K562 (cell line): ENCODE data around the gene OTOA. TPM values are rescaled to one million over a fixed set of nuclear protein-coding genes. Genes with fewer than 3 reads are reported as not detected.
A peak's percentile ranks its signal among the peaks of the same experiment; 100 is the strongest.

Experiments used
- ATAC-seq: fragments of 200-7000 bp; cut with Tn5 transposase; 3 replicates; pipeline ENCODE4 v1.9.1; 2020; ENCODE audit warnings: moderate library complexity
- BruUV-seq: library from RNA; stranded (reverse); fragments of 400-500 nt; replicated peaks from 2 replicates; lab custom pipeline; 2021; lab: Mats Ljungman, UMichigan
- CTCF ChIA-PET: fragments of 300-600 bp; formaldehyde crosslinking; extraction: SDS; loops from one replicate; lab custom pipeline; 2021; ENCODE audit warnings: low intra/inter-chr PET ratio; lab: Yijun Ruan, JAX
- POLR2A ChIA-PET: fragments of 300-600, 350-650 bp; sonication (Branson Sonifier 250); formaldehyde crosslinking; extraction: SDS; loops from one replicate; lab custom pipeline; 2021; ENCODE audit warnings: antibody characterized with exemption, inconsistent platforms; lab: Yijun Ruan, JAX
- DNase-seq, 4 experiments: peaks; one replicate each; pipeline versions ENCODE4 v3.0.0 to v3.0.0-alpha.2; 2011 to 2018; ENCODE audit warnings: low spot score in 3 of 4, mixed read lengths in 3 of 4; ENCODE audit errors: extremely low read depth in 1 of 4
- FAIRE-seq: peaks from 2 replicates; lab custom pipeline; 2011; peaks lifted over from hg19 to GRCh38; lab: Jason Lieb, UNC
- H2AFZ ChIP-seq: 2 replicates; pipeline ENCODE4 v1.6.0; 2011; ENCODE audit warnings: low read depth, low read length, control low read depth, inconsistent platforms
- H3K27ac ChIP-seq: fragments of 200-600 bp; 3 replicates; pipeline ENCODE4 v1.8.0; 2011; ENCODE audit warnings: low read depth, mild to moderate bottlenecking, control low read depth, inconsistent platforms, low read length, moderate library complexity, mixed read lengths; ENCODE audit errors: extremely low read depth
- H3K27me3 ChIP-seq, 2 experiments: fragments of 300-600 bp in 1 of 2; 2 replicates in 1 of 2; 3 replicates in 1 of 2; pipeline versions ENCODE4 v1.6.0 to v1.8.0; 2011; ENCODE audit warnings: inconsistent platforms in 2 of 2, low read length in 2 of 2, mild to moderate bottlenecking in 1 of 2, mixed read lengths in 1 of 2, moderate library complexity in 1 of 2; ENCODE audit not compliant: control insufficient read depth in 2 of 2, insufficient read depth in 2 of 2
- H3K36me3 ChIP-seq: fragments of 300-600 bp; 3 replicates; pipeline ENCODE4 v1.8.0; 2011; ENCODE audit warnings: mild to moderate bottlenecking, low read length, inconsistent platforms; ENCODE audit not compliant: control insufficient read depth, insufficient read depth
- H3K4me1 ChIP-seq, 2 experiments: fragments of 200-600 bp in 1 of 2; replicated peaks in 1 of 2; 2 replicates in 1 of 2; 3 replicates in 1 of 2; pipeline versions ENCODE4 v1.5.1 to v1.8.0; 2011; ENCODE audit warnings: inconsistent platforms in 2 of 2, low read length in 2 of 2, mild to moderate bottlenecking in 1 of 2, mixed read lengths in 1 of 2, moderate library complexity in 1 of 2; ENCODE audit not compliant: control insufficient read depth in 2 of 2, insufficient read depth in 2 of 2
- H3K4me2 ChIP-seq: 2 replicates; pipeline ENCODE4 v1.6.1; 2011; ENCODE audit warnings: low read length, control low read depth, inconsistent platforms, mixed read lengths; ENCODE audit not compliant: insufficient read depth
- H3K4me3 ChIP-seq: fragments of 200-600 bp; sonication (generic), shearing (Covaris generic); 2 replicates; pipeline ENCODE4 v1.5.1; 2016; ENCODE audit warnings: control low read depth, inconsistent platforms
- H3K79me2 ChIP-seq: fragments of 200-600 bp; 3 replicates; pipeline ENCODE4 v1.8.0; 2011; ENCODE audit warnings: low read length, inconsistent platforms; ENCODE audit not compliant: control insufficient read depth, insufficient read depth
- H3K9ac ChIP-seq, 2 experiments: 2 replicates each; pipeline versions ENCODE4 v1.6.0 to v1.6.1; 2011; ENCODE audit warnings: low read depth in 2 of 2, low read length in 2 of 2, control low read depth in 1 of 2, inconsistent platforms in 1 of 2, mild to moderate bottlenecking in 1 of 2, mixed read lengths in 1 of 2; ENCODE audit not compliant: insufficient read depth in 1 of 2
- H3K9me1 ChIP-seq: one replicate; pipeline ENCODE4 v1.6.0; 2011; ENCODE audit warnings: inconsistent platforms, mild to moderate bottlenecking, low read length, moderate library complexity; ENCODE audit not compliant: control insufficient read depth, insufficient read depth
- H3K9me3 ChIP-seq: replicated peaks from 2 replicates; pipeline ENCODE4 v1.5.1; 2011; ENCODE audit warnings: low read depth, low read length, inconsistent platforms; ENCODE audit not compliant: control insufficient read depth, insufficient read depth
- H4K20me1 ChIP-seq: replicated peaks from 2 replicates; pipeline ENCODE4 v1.6.1; 2011; ENCODE audit warnings: low read length, inconsistent platforms, mixed read lengths; ENCODE audit not compliant: control insufficient read depth, insufficient read depth
- CBX2 ChIP-seq: fragments of 200-600 bp; sonication (generic); IDR thresholded peaks from one replicate; pipeline ENCODE4 v1.6.1; 2012; ENCODE audit warnings: mild to moderate bottlenecking, low read length, inconsistent platforms; ENCODE audit not compliant: insufficient read depth, poor library complexity, severe bottlenecking
- EHMT2 ChIP-seq: fragments of 450-650 bp; IDR thresholded peaks from 2 replicates; pipeline ENCODE4 v1.6.1; 2018; ENCODE audit warnings: antibody characterized with exemption
- EP400 ChIP-seq: fragments of 450-650 bp; IDR thresholded peaks from 2 replicates; pipeline ENCODE4 v1.6.1; 2017; ENCODE audit warnings: antibody characterized with exemption, mild to moderate bottlenecking, moderate library complexity
- HNRNPUL1 ChIP-seq: fragments of 200-400 bp; formaldehyde crosslinking; IDR thresholded peaks from 2 replicates; pipeline ENCODE4 v1.6.1; 2017; ENCODE audit warnings: low read length
- SPI1 ChIP-seq: IDR thresholded peaks from 2 replicates; pipeline ENCODE4 v1.6.1; 2011; ENCODE audit warnings: low read depth, low read length, control low read depth, borderline replicate concordance
- TAF1 ChIP-seq: IDR thresholded peaks from 2 replicates; pipeline ENCODE4 v1.6.1; 2011; ENCODE audit warnings: mild to moderate bottlenecking, low read length, moderate library complexity; ENCODE audit not compliant: insufficient read depth, control insufficient read depth, severe bottlenecking; ENCODE audit errors: extremely low read depth
- ZFX ChIP-seq: sonication (generic); formaldehyde crosslinking; IDR thresholded peaks from 2 replicates; pipeline ENCODE4 v1.8.0; 2022; ENCODE audit warnings: mild to moderate bottlenecking, missing genetic modification reagents, moderate library complexity
- ZNF444 ChIP-seq: fragments of 250-450 bp; sonication (Bioruptor Pico); IDR thresholded peaks from 2 replicates; pipeline ENCODE4 v1.4.0; 2020; ENCODE audit warnings: mild to moderate bottlenecking, moderate library complexity
- ZNF644 ChIP-seq: fragments of 200-800 bp; sonication (Bioruptor generic); IDR thresholded peaks from 2 replicates; pipeline ENCODE4 v1.6.1; 2016; ENCODE audit warnings: low read depth, missing genetic modification characterization, missing compliant biosample characterization
- WGBS: fragments of 100-300 bp; shearing (Covaris generic); methylation state at CpG from one replicate; pipeline ENCODE4 v1.1.6; 2016; ENCODE audit warnings: low coverage, mixed read lengths; ENCODE audit not compliant: insufficient coverage; ENCODE audit errors: missing lambda C conversion rate; 5-methylcytosine and 5-hydroxymethylcytosine counted together
- in situ Hi-C: fragments of 300-500 bp; cut with MboI; formaldehyde crosslinking; loops from 4 replicates; pipeline ENCODE4 v1.15.0; 2018; ENCODE audit warnings: inconsistent platforms, mixed read lengths
- intact Hi-C: fragments of 100-400 bp; cut with micrococcal nuclease; formaldehyde crosslinking; loops from 2 replicates; pipeline ENCODE4 v1.14.2; 2022
- polyA plus RNA-seq, 8 experiments: library from polyadenylated mRNA; depleted of rRNA in 4 of 8; stranded (reverse) in 5 of 8; unstranded in 3 of 8; fragments of >200 nt; fragmentation: Nextera tagmentation in 2 of 8; fragmentation: Illumina TruSeq in 1 of 8; extraction: Ambion mirVana in 2 of 8; extraction: Trizol in 1 of 8; gene quantifications; 2 replicates each; pipeline versions ENCODE4 v1.2.1 to v1.2.3, GENCODE V29; 2011 to 2014; ENCODE audit warnings: inconsistent platforms in 1 of 8, missing spikeins in 1 of 8
- total RNA-seq, 7 experiments: library from RNA; depleted of rRNA in 6 of 7; stranded (reverse); fragments of >200 nt in 6 of 7; fragmentation: Illumina TruSeq in 2 of 7; extraction: Trizol in 2 of 7; gene quantifications; 2 replicates each; pipeline versions ENCODE4 v1.2.1 to v1.2.3, GENCODE V29; 2011 to 2021; ENCODE audit warnings: low replicate concordance in 1 of 7
- TF ChIP-seq, protein P1 (sequence below), 2 experiments: fragments of 450-650 bp; formaldehyde crosslinking in 1 of 2; IDR thresholded peaks; 2 replicates each; pipeline versions ENCODE4 v1.4.0 to v1.6.1; 2014 to 2020; ENCODE audit warnings: mild to moderate bottlenecking in 2 of 2, borderline replicate concordance in 1 of 2, low read depth in 1 of 2
- TF ChIP-seq, protein P2 (sequence below): sonication (generic); IDR thresholded peaks from 2 replicates; pipeline ENCODE4 v1.6.1; 2016

OTOA gene
- total and polyA plus RNA-seq, 9 of the 15 experiments (the other 6 are each of a cell fraction or from before 2014, with no cell fraction given) = 0.04 TPM; not detected in 8

- FAIRE-seq (no peak), DNase-seq (peak; percentile 26 to 46 (median 36)), ATAC-seq (peak; percentile 61; the same call in 2 of the 3 replicates)
- in situ Hi-C loops = no loop called here
- no peak overlapping the region for H3K9ac ChIP-seq
- H3K4me1 ChIP-seq = no peaks in the 10 kb centered on the region; a peak in 1 of 5 replicates
- ChIA-PET CTCF (no interaction called here), POLR2A (no interaction called here)
- no peaks in the 10 kb centered on the region for H3K9me3 ChIP-seq
- H3K36me3 ChIP-seq = no peaks in the 10 kb centered on the region
- H3K27me3 ChIP-seq = peaks cover 0 to 4% of the 10 kb centered on the region in 2 experiments; a peak in 2 of 5 replicates
- no peak overlapping the region for H2AFZ ChIP-seq
- H3K4me3 ChIP-seq = no peak overlapping the region
- no peak overlapping the region for H3K27ac ChIP-seq
- intact Hi-C loops = no loop called here
- no peak overlapping the region for H3K4me2 ChIP-seq
- H4K20me1 ChIP-seq = no peaks in the 10 kb centered on the region; the same call in 1 of the 2 replicates
- no TSS peak for BruUV-seq
- H3K79me2 ChIP-seq = no peaks in the 10 kb centered on the region
- no peaks in the 10 kb centered on the region for H3K9me1 ChIP-seq
- WGBS = 19% methylated on average over 13 of the region's 14 CpGs
- TF ChIP-seq SPI1 = 0 out of 2 replicates have a peak, but pooled peaks have one; percentile 9
- TF ChIP-seq EHMT2 = peak; percentile 95
- TF ChIP-seq TAF1 = no peak
- TF ChIP-seq ZNF444 = no peak
- no peak for TF ChIP-seq CBX2
- TF ChIP-seq, protein P1, sequence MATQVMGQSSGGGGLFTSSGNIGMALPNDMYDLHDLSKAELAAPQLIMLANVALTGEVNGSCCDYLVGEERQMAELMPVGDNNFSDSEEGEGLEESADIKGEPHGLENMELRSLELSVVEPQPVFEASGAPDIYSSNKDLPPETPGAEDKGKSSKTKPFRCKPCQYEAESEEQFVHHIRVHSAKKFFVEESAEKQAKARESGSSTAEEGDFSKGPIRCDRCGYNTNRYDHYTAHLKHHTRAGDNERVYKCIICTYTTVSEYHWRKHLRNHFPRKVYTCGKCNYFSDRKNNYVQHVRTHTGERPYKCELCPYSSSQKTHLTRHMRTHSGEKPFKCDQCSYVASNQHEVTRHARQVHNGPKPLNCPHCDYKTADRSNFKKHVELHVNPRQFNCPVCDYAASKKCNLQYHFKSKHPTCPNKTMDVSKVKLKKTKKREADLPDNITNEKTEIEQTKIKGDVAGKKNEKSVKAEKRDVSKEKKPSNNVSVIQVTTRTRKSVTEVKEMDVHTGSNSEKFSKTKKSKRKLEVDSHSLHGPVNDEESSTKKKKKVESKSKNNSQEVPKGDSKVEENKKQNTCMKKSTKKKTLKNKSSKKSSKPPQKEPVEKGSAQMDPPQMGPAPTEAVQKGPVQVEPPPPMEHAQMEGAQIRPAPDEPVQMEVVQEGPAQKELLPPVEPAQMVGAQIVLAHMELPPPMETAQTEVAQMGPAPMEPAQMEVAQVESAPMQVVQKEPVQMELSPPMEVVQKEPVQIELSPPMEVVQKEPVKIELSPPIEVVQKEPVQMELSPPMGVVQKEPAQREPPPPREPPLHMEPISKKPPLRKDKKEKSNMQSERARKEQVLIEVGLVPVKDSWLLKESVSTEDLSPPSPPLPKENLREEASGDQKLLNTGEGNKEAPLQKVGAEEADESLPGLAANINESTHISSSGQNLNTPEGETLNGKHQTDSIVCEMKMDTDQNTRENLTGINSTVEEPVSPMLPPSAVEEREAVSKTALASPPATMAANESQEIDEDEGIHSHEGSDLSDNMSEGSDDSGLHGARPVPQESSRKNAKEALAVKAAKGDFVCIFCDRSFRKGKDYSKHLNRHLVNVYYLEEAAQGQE (IDR thresholded peaks at IDR 0.05; ENCODE audit: borderline replicate concordance) = peak; percentile 97
- TF ChIP-seq, protein P1 (CRISPR knock-in tag; IDR thresholded peaks at IDR 0.05; ENCODE audit: low read depth) = peak; percentile 83; the same call in 1 of the 2 replicates
- TF ChIP-seq, protein P2, sequence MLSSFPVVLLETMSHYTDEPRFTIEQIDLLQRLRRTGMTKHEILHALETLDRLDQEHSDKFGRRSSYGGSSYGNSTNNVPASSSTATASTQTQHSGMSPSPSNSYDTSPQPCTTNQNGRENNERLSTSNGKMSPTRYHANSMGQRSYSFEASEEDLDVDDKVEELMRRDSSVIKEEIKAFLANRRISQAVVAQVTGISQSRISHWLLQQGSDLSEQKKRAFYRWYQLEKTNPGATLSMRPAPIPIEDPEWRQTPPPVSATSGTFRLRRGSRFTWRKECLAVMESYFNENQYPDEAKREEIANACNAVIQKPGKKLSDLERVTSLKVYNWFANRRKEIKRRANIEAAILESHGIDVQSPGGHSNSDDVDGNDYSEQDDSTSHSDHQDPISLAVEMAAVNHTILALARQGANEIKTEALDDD = no peak
- TF ChIP-seq ZFX (CRISPR knock-in tag) = no peak
- no peak for TF ChIP-seq HNRNPUL1
- TF ChIP-seq ZNF644 (tag) = no peak
- no peak for TF ChIP-seq EP400
Observed at GRCh38 chr16:21685034-21685455, 21.3 kb downstream of the OTOA start.
